Mesenchymal stem cell (in vitro differentiated cells and primary cell): ENCODE data around the gene MARK2.
A peak's percentile ranks its signal among the peaks of the same experiment; 100 is the strongest.

ENCODE experiments used
- DNase-seq: peaks from one replicate; pipeline ENCODE4 v3.0.0-alpha.2; 2013
- H2AFZ ChIP-seq: one replicate; pipeline ENCODE4 v1.6.1; 2013; ENCODE audit warnings: low read depth, mild to moderate bottlenecking, control low read depth, inconsistent platforms, low read length, moderate library complexity
- H2AK5ac ChIP-seq: 2 replicates; pipeline ENCODE4 v1.6.1; 2013; ENCODE audit warnings: low read length, moderate library complexity, mild to moderate bottlenecking, inconsistent platforms; ENCODE audit not compliant: severe bottlenecking
- H2BK120ac ChIP-seq: one replicate; pipeline ENCODE4 v1.6.1; 2013; ENCODE audit warnings: low read depth, mild to moderate bottlenecking, inconsistent platforms, low read length, moderate library complexity
- H2BK12ac ChIP-seq, 2 experiments: one replicate each; pipeline ENCODE4 v1.6.1; 2013; ENCODE audit warnings: inconsistent platforms in 2 of 2, low read length in 2 of 2, mild to moderate bottlenecking in 2 of 2, moderate library complexity in 2 of 2, control low read depth in 1 of 2
- H2BK15ac ChIP-seq: one replicate; pipeline ENCODE4 v1.6.1; 2013; ENCODE audit warnings: mild to moderate bottlenecking, low read depth, inconsistent platforms; ENCODE audit not compliant: poor library complexity, severe bottlenecking
- H2BK5ac ChIP-seq: 2 replicates; pipeline ENCODE4 v1.6.1; 2013; ENCODE audit warnings: low read depth, mild to moderate bottlenecking, low read length, control low read depth, inconsistent platforms; ENCODE audit not compliant: poor library complexity, severe bottlenecking
- H3K14ac ChIP-seq, 2 experiments: one replicate each; pipeline ENCODE4 v1.6.1; 2013; ENCODE audit warnings: inconsistent platforms in 2 of 2, low read length in 2 of 2, control low read depth in 1 of 2, mild to moderate bottlenecking in 1 of 2, moderate library complexity in 1 of 2
- H3K18ac ChIP-seq, 2 experiments: one replicate each; pipeline ENCODE4 v1.6.1; 2013; ENCODE audit warnings: inconsistent platforms in 2 of 2, low read length in 2 of 2, control low read depth in 1 of 2, low read depth in 1 of 2, mild to moderate bottlenecking in 1 of 2
- H3K23ac ChIP-seq, 2 experiments: one replicate each; pipeline ENCODE4 v1.6.1; 2013; ENCODE audit warnings: inconsistent platforms in 2 of 2, low read length in 2 of 2, mild to moderate bottlenecking in 2 of 2, moderate library complexity in 2 of 2, control low read depth in 1 of 2
- H3K27ac ChIP-seq: 2 replicates; pipeline ENCODE4 v1.5.1; 2013; ENCODE audit warnings: mild to moderate bottlenecking, moderate library complexity, low read length, control low read depth, inconsistent platforms; ENCODE audit not compliant: poor library complexity, severe bottlenecking
- H3K27me3 ChIP-seq, 2 experiments: 2 replicates each; pipeline versions ENCODE4 v1.6.1 to v1.7.0; 2013; ENCODE audit warnings: low read length in 2 of 2, mild to moderate bottlenecking in 2 of 2, moderate library complexity in 2 of 2, control low read depth in 1 of 2, inconsistent platforms in 1 of 2; ENCODE audit not compliant: control insufficient read depth in 1 of 2, insufficient read depth in 1 of 2
- H3K36me3 ChIP-seq, 2 experiments: 2 replicates each; pipeline versions ENCODE4 v1.6.1 to v1.7.0; 2013; ENCODE audit warnings: low read length in 2 of 2, control low read depth in 1 of 2, inconsistent platforms in 1 of 2, low read depth in 1 of 2, mild to moderate bottlenecking in 1 of 2; ENCODE audit not compliant: insufficient read depth in 2 of 2, control insufficient read depth in 1 of 2
- H3K4ac ChIP-seq, 2 experiments: one replicate each; pipeline ENCODE4 v1.6.1; 2013; ENCODE audit warnings: inconsistent platforms in 2 of 2, low read length in 2 of 2, mild to moderate bottlenecking in 2 of 2, moderate library complexity in 2 of 2, control low read depth in 1 of 2, low read depth in 1 of 2
- H3K4me1 ChIP-seq: 2 replicates; pipeline ENCODE4 v1.6.1; 2013; ENCODE audit warnings: low read depth, low read length, control low read depth; ENCODE audit not compliant: control insufficient read depth, insufficient read depth
- H3K4me2 ChIP-seq: 2 replicates; pipeline ENCODE4 v1.6.1; 2013; ENCODE audit warnings: low read length, mild to moderate bottlenecking, inconsistent platforms; ENCODE audit not compliant: poor library complexity, severe bottlenecking
- H3K4me3 ChIP-seq, 2 experiments: 2 replicates each; pipeline versions ENCODE4 v1.5.1 to v1.7.0; 2013; ENCODE audit warnings: low read length in 2 of 2, mild to moderate bottlenecking in 2 of 2, control low read depth in 1 of 2, low read depth in 1 of 2; ENCODE audit not compliant: insufficient read depth in 1 of 2
- H3K79me1 ChIP-seq: replicated peaks from 2 replicates; pipeline ENCODE4 v1.6.1; 2013; ENCODE audit warnings: mild to moderate bottlenecking, control low read depth, low read length, inconsistent platforms; ENCODE audit not compliant: poor library complexity, severe bottlenecking
- H3K9ac ChIP-seq: 2 replicates; pipeline ENCODE4 v1.7.0; 2013; ENCODE audit warnings: mild to moderate bottlenecking, low read length, moderate library complexity
- H3K9me3 ChIP-seq: 2 replicates; pipeline ENCODE4 v1.7.0; 2013; ENCODE audit warnings: mild to moderate bottlenecking, low read length; ENCODE audit not compliant: control insufficient read depth
- H4K8ac ChIP-seq: one replicate; pipeline ENCODE4 v1.6.1; 2013; ENCODE audit warnings: inconsistent platforms, mild to moderate bottlenecking, low read length, moderate library complexity
- H4K91ac ChIP-seq: one replicate; pipeline ENCODE4 v1.6.1; 2013; ENCODE audit warnings: mild to moderate bottlenecking, low read length, inconsistent platforms
- WGBS: methylation state at CpG from one replicate; pipeline ENCODE4 v1.1.7; 2013; ENCODE audit warnings: mixed read lengths; 5-methylcytosine and 5-hydroxymethylcytosine counted together

The MARK2 gene

GRCh38 chr11:63800921-63801320 is 38.0 kb upstream of the MARK2 start:
- DNase-seq = no peak

DNA sequence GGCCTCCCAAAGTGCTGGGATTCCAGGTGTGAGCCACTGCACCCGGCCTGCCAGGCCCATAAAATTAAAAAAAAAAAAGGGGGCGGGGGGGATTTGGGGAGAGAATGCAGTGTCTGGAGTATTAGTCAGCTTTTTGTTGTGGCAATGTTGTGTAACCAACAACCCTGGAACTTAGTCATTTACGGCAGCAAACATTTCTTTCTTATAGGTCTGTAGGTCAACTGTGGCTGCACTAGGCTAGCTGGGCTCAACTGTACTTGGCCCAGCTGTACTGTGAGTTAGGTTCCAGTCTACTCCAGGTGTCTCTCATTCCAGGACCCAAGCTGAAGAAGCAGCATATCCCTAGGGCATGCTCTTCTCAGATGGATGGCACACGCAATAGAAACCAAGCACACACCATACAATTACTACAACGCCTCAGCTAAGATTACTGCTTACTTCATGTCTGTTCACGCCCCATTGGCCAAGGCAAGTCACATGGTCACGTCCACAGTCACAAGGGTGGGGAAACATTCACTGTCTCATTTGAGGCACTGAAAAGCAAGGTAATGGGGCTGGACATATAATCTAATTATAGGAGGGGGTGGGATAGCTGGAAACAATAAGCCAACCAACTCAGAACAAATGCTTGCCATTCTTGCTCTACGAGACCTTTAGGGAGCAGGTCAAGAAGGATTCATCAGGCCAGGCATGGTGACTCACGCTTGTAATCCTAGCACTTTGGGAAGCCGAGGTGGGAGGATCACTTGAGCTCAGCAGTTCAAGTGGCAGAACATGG is 36.1 kb upstream of the MARK2 start:
- Histone ChIP-seq H3K27ac (no peak overlapping the region), H3K4me2 (no peak overlapping the region), H3K23ac (no peak overlapping the region), H3K9ac (peak overlapping the region; percentile 32), H3K27me3 (no peaks in the 10 kb centered on the region), H3K36me3 (no peaks in the 10 kb centered on the region), H2BK5ac (no peak overlapping the region), H2AK5ac (no peak overlapping the region), H3K9me3 (no peaks in the 10 kb centered on the region), H2AFZ (peak overlapping the region; percentile 30), H3K14ac (peak overlapping the region in 1 of 2 experiments; percentile 4), H4K8ac (no peak overlapping the region), H3K79me1 (no peaks in the 10 kb centered on the region), H3K4ac (no peak overlapping the region), H3K4me1 (peaks cover 5% of the 10 kb centered on the region), H2BK15ac (no peak overlapping the region), H3K4me3 (no peak overlapping the region), H2BK120ac (no peak overlapping the region), H2BK12ac (peak overlapping the region in 1 of 2 experiments; percentile 21), H3K18ac (peak overlapping the region in 1 of 2 experiments; percentile 11), H4K91ac (no peak overlapping the region)
- peak; percentile 82 for DNase-seq
- 58% methylated on average over 10 of the region's 10 CpGs for WGBS

More at GRCh38 chr11:63800921-63801320, 38.0 kb upstream of the MARK2 start:
- H3K14ac ChIP-seq = no peak overlapping the region
- H3K23ac ChIP-seq = no peak overlapping the region
- H3K27me3 ChIP-seq = no peaks in the 10 kb centered on the region
- no peak overlapping the region for H3K4me3 ChIP-seq
- no peak overlapping the region for H3K4ac ChIP-seq
- no peak overlapping the region for H2AFZ ChIP-seq
- H3K27ac ChIP-seq = no peak overlapping the region
- H2BK15ac ChIP-seq = no peak overlapping the region
- H2BK5ac ChIP-seq = no peak overlapping the region
- no peak overlapping the region for H3K4me2 ChIP-seq
- no peak overlapping the region for H4K91ac ChIP-seq
- peaks cover 5% of the 10 kb centered on the region for H3K4me1 ChIP-seq
- H2AK5ac ChIP-seq = no peak overlapping the region
- H4K8ac ChIP-seq = no peak overlapping the region
- H2BK12ac ChIP-seq = no peak overlapping the region
- no peaks in the 10 kb centered on the region for H3K36me3 ChIP-seq
- H3K18ac ChIP-seq = no peak overlapping the region
- H3K9ac ChIP-seq = no peak overlapping the region
- no peaks in the 10 kb centered on the region for H3K79me1 ChIP-seq
- no peaks in the 10 kb centered on the region for H3K9me3 ChIP-seq
- WGBS = 95% methylated on average over 4 of the region's 5 CpGs
- no peak overlapping the region for H2BK120ac ChIP-seq

DNA sequence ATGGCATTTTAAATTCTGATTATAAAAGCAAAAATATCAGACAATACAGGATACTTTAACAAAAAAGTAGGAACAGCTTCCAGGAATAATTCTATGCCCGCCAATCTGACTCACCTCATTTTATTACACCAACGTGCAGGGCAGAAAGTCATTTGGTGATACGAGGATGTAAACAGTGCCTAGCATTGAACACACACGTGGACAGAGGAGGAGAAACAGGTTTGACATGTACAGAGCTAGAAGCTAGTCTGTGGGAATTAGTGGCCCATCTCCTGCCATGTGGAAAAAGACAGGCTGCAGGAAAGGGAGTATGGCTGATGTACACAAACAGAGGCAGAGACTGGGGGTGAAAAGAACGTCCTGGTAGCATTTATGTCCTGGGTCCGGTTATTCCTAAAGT is 34.7 kb upstream of the MARK2 start:
- no peak overlapping the region for H3K27ac ChIP-seq
- H3K9ac ChIP-seq = no peak overlapping the region
- H4K8ac ChIP-seq = no peak overlapping the region
- no peak overlapping the region for H3K14ac ChIP-seq
- no peak overlapping the region for H3K4ac ChIP-seq
- H3K4me2 ChIP-seq = no peak overlapping the region
- H3K27me3 ChIP-seq = no peaks in the 10 kb centered on the region
- no peak overlapping the region for H2BK120ac ChIP-seq
- H2AFZ ChIP-seq = no peak overlapping the region
- no peak overlapping the region for H2BK15ac ChIP-seq
- H3K4me1 ChIP-seq = peaks cover 5% of the 10 kb centered on the region
- H3K79me1 ChIP-seq = peaks cover 2% of the 10 kb centered on the region
- no peak overlapping the region for H2BK12ac ChIP-seq
- no peak overlapping the region for H3K18ac ChIP-seq
- H3K9me3 ChIP-seq = no peaks in the 10 kb centered on the region
- H2AK5ac ChIP-seq = no peak overlapping the region
- H3K4me3 ChIP-seq = no peak overlapping the region
- H3K36me3 ChIP-seq = no peaks in the 10 kb centered on the region
- no peak overlapping the region for H3K23ac ChIP-seq
- 76% methylated on average over 5 of the region's 6 CpGs for WGBS
- H2BK5ac ChIP-seq = no peak overlapping the region
- no peak for DNase-seq
- H4K91ac ChIP-seq = no peak overlapping the region

GRCh38 chr11:63805844-63806415 is 33.0 kb upstream of the MARK2 start:
- H3K4ac ChIP-seq = no peak overlapping the region
- no peak overlapping the region for H4K91ac ChIP-seq
- H3K27ac ChIP-seq = no peak overlapping the region
- no peak overlapping the region for H2BK15ac ChIP-seq
- H2AK5ac ChIP-seq = no peak overlapping the region
- no peaks in the 10 kb centered on the region for H3K9me3 ChIP-seq
- no peak overlapping the region for H3K4me3 ChIP-seq
- no peak overlapping the region for H2BK5ac ChIP-seq
- no peak overlapping the region for H3K14ac ChIP-seq
- H2AFZ ChIP-seq = no peak overlapping the region
- H3K9ac ChIP-seq = no peak overlapping the region
- DNase-seq = no peak
- 86% methylated on average over 9 of the region's 9 CpGs for WGBS
- H3K23ac ChIP-seq = no peak overlapping the region
- H3K4me1 ChIP-seq = peaks cover 5% of the 10 kb centered on the region
- no peak overlapping the region for H2BK12ac ChIP-seq
- H2BK120ac ChIP-seq = no peak overlapping the region
- H3K79me1 ChIP-seq = peaks cover 3% of the 10 kb centered on the region
- H4K8ac ChIP-seq = peak overlapping the region; percentile 59
- no peak overlapping the region for H3K18ac ChIP-seq
- no peak overlapping the region for H3K4me2 ChIP-seq
- no peaks in the 10 kb centered on the region for H3K36me3 ChIP-seq
- H3K27me3 ChIP-seq = no peaks in the 10 kb centered on the region
